Tibial artery (tissue), 4 donors: Measurements from ENCODE around the gene OR9G1.

Source experiments
- DNase-seq, 2 donors: peaks; one replicate each; pipeline ENCODE4 v3.0.0-alpha.2; 2019
- H3K27ac ChIP-seq, 2 donors: fragments of 200-600 bp; sonication (generic) in 1 of 2; 1 replicate in 1 of 2; 2 replicates in 1 of 2; pipeline ENCODE4 v1.5.1; 2018 to 2019; ENCODE audit warnings: mild to moderate bottlenecking in 1 of 2
- H3K27me3 ChIP-seq, 2 donors: fragments of 200-600 bp; sonication (generic) in 1 of 2; one replicate each; pipeline versions ENCODE4 v1.5.1 to v1.6.0; 2016 to 2019
- H3K36me3 ChIP-seq, 3 donors: fragments of 200-600 bp; sonication (generic) in 2 of 3; one replicate each; pipeline ENCODE4 v1.5.1; 2016 to 2019; ENCODE audit warnings: mild to moderate bottlenecking in 2 of 3
- H3K4me1 ChIP-seq, 4 donors: fragments of 200-600 bp; sonication (generic) in 2 of 4; 1 replicate in 3 of 4; 2 replicates in 1 of 4; pipeline ENCODE4 v1.5.1; 2016 to 2019
- H3K4me3 ChIP-seq, 2 donors: fragments of 200-600 bp; sonication (generic) in 1 of 2; 1 replicate in 1 of 2; 2 replicates in 1 of 2; pipeline ENCODE4 v1.5.1; 2018 to 2019; ENCODE audit warnings: mild to moderate bottlenecking in 2 of 2
- H3K9me3 ChIP-seq, 3 donors: fragments of 200-600 bp; sonication (generic) in 1 of 3; one replicate each; pipeline ENCODE4 v1.5.1; 2016 to 2019
- CTCF ChIP-seq, 2 experiments: fragments of 200-600 bp in 1 of 2; fragments of 450-650 bp in 1 of 2; IDR thresholded peaks; one replicate each; pipeline ENCODE4 v1.5.1; 2017 to 2019; ENCODE audit warnings: antibody characterized with exemption in 2 of 2, mild to moderate bottlenecking in 1 of 2, moderate library complexity in 1 of 2
- intact Hi-C: fragments of 100-400 bp; cut with DNase I; formaldehyde crosslinking; loops from one replicate; pipeline ENCODE4 v1.15.0; 2023; ENCODE audit warnings: low total_unique reads

The OR9G1 gene

GRCh38 chr11:56750190-56750589 lies 51.3 kb downstream of the OR9G1 start:
- H3K4me3 ChIP-seq = no peak overlapping the region
- no peaks in the 10 kb centered on the region for H3K4me1 ChIP-seq
- DNase-seq = no peak
- H3K27ac ChIP-seq = no peak overlapping the region
- H3K36me3 ChIP-seq = no peaks in the 10 kb centered on the region
- intact Hi-C loops = no loop called here
- H3K9me3 ChIP-seq = no peaks in the 10 kb centered on the region
- no peaks in the 10 kb centered on the region for H3K27me3 ChIP-seq
- no peak for TF ChIP-seq CTCF (IDR thresholded peaks at IDR 0.05)

- TF ChIP-seq CTCF (IDR thresholded peaks at IDR 0.05) = no peak
- Histone ChIP-seq H3K4me1 (no peaks in the 10 kb centered on the region), H3K4me3 (no peak overlapping the region), H3K36me3 (no peaks in the 10 kb centered on the region), H3K27ac (no peak overlapping the region), H3K27me3 (no peaks in the 10 kb centered on the region), H3K9me3 (no peaks in the 10 kb centered on the region)
- DNase-seq = no peak
- intact Hi-C loops = no loop called here
Measured at GRCh38 chr11:56751480-56751879, 52.6 kb downstream of the OR9G1 start.
